ENCODE measurements around the gene P2RY4.
"Not testable (repeated sequence)": the region's sequence is repeated elsewhere in the genome, so short reads cannot be mapped to it uniquely, and the experiment has no call there.

The P2RY4 gene

DNA sequence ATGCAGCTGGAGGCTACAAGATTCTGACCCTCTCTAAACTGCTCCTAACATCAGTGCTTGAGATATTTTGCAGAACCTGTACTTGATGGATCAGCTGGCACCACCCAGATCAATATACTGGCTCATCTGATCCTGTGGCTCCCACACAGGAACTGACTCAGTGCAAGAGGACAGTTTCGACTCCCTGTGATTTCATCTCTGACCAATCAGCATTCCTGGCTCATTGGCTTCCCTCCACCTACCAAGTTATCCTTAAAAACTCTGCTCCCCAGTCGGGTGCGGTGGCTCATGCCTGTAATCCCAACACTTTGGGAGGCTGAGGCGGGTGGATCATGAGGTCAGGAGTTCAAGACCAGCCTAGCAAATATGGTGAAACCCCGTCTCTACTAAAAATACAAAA is 16.4 kb downstream of the P2RY4 start:
- DNase-seq (ENCODE audit: low spot score) = not testable (repeated sequence)

DNA sequence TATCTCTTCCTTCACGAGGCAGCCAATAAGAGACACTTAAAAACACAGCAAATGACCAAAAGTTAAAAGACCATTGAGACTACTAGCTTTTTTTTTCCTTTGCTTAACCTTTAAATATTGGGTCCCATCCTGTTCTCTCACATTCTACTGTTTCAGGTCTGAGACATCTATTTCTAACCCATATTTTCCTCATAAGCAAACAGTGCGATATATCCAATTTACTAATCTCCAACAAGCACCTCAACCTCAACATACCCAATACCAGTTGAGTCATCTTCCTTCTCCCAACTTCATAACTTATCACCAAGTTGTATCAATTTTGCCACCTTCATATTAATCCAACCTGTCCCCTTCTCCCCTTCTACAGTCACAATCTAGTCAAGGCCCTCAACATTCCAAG is 18.5 kb downstream of the P2RY4 start:
- DNase-seq (ENCODE audit: low spot score) = no peak

DNA sequence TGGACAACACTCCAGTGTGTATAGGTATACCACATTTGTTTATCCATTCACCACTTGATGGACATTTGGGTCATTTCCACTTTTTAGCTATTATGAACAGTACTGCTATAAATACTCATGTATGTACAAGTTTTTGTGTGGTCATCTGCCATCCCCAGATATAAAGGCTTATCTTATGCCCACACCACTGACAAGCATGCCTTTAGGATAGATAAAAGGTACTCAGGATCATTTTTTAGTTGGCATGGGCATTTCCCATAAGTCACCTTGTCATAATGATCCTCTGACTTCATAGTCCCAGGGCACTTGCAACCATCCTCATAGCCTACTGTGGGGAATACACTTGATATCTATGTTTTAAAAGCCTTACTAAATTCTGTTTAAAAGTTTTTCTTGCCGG is 19.3 kb downstream of the P2RY4 start:
- DNase-seq (ENCODE audit: low spot score) = no peak

DNA sequence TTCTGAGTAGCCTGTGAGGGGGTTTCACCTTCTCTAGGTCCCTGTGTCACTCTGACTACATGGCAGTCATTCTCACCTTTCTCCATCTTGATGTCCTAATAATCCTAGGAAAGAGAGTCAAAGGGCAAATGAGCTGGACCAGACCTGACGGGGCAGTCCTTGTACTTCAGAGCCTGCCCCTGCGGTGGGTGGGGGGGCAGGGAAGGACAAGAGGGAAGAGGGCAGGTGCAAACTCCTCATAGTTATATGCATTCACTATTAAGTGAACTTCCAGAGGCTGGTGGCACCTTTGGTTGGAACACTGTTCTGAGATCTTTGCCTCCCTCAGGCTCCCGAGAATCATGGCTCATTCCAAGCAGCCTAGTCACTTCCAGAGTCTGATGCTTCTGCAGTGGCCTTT is 25.6 kb downstream of the P2RY4 start, which contains the start of gene AWAT1:
AWAT1 (plus strand) TSS at position 301 of the 400 bp plus-strand sequence; CDS start at position 342, 41 bp downstream.
- DNase-seq (ENCODE audit: low spot score) = no peak

DNA sequence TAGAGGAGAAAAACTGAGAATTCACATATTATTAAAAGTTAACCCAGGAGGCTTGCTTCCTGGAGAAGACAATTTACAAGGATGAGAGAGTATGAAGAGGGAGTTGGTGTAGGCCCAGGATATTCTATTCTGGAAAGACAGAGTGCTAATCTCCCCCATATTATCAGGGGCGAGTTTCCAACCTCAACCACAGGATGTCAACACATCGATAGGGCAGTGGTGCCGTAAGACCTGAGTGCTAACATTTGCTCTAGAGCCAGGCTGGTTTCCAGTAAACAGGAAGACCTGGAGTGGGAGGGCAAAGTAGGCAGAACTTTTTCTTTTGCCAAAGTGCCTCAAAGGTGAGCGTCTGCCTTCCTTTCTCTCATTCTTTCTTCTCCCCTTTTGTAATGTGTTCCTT is 28.3 kb downstream of the P2RY4 start:
- no peak for DNase-seq (ENCODE audit: low spot score)

DNA sequence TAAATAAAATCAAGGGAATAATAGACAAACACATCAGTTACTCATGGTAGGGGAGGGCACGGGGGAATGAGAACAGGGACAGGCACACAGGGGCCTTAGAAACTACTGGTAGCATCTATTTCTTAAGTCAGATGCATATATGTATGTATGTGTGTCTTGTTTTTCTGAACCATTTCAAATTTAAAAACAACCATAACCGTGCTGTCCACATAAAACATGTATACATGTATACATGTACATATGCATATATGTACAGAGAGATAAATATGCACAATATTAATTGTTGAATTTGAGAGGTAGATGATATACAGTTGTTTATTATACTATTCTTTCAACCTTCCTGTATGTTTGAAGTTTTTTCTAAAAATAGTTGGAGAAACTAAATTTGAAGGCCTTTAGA is 33.3 kb downstream of the P2RY4 start:
- DNase-seq (ENCODE audit: low spot score) = no peak

DNA sequence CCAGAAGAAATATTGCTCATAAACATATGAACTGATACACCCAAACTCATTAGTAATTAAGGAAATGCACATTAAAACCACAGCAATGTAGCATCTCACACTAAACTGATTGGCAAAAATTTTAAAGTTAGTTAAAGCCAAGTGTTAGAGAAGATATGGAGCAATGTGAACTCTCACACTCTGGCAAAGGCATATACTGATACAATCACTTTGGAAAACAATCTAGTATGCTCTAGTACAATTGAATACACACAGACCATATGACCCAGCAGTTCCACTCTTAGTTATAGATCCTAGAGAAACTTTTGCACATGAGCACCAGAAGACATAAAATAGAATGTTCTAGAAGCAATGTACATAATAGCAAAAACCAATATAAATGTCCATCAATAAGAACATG is 34.0 kb downstream of the P2RY4 start:
- no peak for DNase-seq (ENCODE audit: low spot score)

DNA sequence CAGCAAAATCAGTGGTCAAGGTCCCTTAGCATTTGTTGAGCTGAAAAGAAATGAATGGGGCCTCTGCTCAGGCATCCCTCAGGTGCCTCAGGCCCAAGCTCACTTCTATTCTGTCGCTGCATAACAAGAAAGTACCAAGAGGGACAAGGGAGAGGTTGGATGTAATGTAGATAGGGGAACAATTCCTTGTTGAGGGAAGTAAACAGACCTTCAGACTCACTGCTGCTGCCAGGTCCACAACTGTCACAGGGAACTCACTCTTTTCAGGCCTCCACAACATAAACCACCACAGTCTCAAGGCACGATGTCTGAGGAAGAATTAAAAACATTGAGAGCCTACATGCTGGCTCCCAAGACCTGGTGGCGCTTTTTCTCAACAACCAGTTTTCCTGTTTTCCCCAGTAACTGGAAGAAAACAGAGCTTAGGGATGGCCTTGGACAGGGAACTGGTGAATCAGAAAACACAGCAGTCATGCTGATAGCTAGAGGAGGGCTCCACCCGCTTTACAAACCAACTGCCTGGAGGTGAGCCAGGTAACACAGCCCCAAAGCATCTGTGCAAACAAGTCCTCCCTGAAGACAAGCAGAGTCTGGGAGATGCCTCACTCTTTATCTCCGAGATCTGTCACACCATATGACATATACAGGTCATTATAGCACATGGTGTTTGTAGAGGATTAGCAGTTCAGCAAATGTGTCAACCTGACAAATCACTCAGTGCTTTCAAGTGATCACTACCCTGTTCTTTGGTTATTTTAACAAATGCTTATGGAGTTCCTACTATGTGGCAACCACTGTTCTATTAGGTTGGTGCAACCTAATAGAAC is 39.9 kb downstream of the P2RY4 start:
- peak; percentile 34 for DNase-seq (ENCODE audit: low spot score)

DNA sequence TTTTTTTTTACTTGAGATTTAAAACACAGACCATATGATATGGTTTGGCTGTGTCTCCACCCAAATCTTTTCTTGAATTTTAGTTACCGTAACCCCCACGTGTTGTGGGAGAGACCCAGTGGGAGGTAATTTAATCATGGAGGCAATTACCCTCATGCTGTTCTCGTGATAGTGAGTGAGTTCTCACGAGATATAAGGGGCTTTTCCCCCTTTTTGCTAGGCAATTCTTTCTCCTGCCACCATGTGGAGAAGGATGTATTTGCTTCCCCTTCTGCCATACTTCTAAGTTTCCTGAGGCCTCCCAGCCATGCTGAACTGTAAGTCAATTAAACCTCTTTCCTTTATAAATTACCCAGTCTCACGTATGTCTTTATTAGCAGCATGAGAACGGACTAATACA is 50.4 kb downstream of the P2RY4 start:
- DNase-seq (ENCODE audit: low spot score) = not testable (repeated sequence)

DNA sequence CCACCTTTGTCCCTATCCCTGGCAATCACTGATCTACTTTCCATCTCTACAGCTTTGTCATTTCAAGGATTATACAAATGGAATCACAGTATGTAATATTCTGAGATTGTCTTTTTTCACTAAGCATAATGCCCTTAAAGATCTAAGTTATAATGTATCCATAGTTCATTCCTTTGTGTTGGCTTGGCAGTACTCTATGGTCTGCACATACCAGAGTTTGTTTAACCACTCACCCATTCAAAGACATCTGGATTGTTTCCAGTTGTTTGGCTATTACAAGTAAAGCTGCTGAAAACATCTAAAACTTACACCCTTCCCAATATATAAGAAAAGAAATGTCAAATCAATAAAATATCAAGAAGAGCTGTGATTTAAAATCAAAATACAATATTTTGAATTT is 51.5 kb downstream of the P2RY4 start:
- DNase-seq (ENCODE audit: low spot score) = no peak
